Activated naive CD8-positive, alpha-beta T cell treated with anti-CD3 and anti-CD28 coated beads, Interleukin-2, amount 50 U/mL, for 24 hours (primary cell): ENCODE data around the gene SPACA7.

ENCODE experiments used
- ATAC-seq: fragments of 150-1000 bp; cut with Tn5 transposase; one replicate; pipeline ENCODE4 v1.10.0; 2021
- DNase-seq: peaks from one replicate; pipeline ENCODE4 v3.0.0; 2021
- H3K27ac Mint-ChIP-seq: one replicate; pipeline ENCODE4 v1.8.0; 2021; ENCODE audit warnings: mild to moderate bottlenecking, mixed read lengths
- H3K27me3 Mint-ChIP-seq: one replicate; pipeline ENCODE4 v1.8.0; 2021; ENCODE audit warnings: mixed read lengths
- H3K36me3 Mint-ChIP-seq: one replicate; pipeline ENCODE4 v1.8.0; 2021; ENCODE audit warnings: low read depth, mixed read lengths
- H3K4me1 Mint-ChIP-seq: one replicate; pipeline ENCODE4 v1.8.0; 2021; ENCODE audit warnings: mixed read lengths
- H3K4me3 Mint-ChIP-seq: one replicate; pipeline ENCODE4 v1.8.0; 2021; ENCODE audit warnings: mild to moderate bottlenecking, moderate library complexity, mixed read lengths
- H3K9me3 Mint-ChIP-seq: one replicate; pipeline ENCODE4 v1.8.0; 2021; ENCODE audit warnings: mixed read lengths

Gene SPACA7, protein sequence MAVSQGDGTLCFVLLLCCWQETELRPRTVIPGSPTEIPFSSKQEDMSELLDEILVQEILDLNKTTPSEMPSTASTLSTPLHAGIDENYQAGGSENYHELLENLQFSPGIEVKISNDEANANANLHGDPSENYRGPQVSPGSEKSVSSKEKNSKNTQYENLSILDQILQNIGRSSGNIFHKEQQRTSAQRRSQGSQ

DNA sequence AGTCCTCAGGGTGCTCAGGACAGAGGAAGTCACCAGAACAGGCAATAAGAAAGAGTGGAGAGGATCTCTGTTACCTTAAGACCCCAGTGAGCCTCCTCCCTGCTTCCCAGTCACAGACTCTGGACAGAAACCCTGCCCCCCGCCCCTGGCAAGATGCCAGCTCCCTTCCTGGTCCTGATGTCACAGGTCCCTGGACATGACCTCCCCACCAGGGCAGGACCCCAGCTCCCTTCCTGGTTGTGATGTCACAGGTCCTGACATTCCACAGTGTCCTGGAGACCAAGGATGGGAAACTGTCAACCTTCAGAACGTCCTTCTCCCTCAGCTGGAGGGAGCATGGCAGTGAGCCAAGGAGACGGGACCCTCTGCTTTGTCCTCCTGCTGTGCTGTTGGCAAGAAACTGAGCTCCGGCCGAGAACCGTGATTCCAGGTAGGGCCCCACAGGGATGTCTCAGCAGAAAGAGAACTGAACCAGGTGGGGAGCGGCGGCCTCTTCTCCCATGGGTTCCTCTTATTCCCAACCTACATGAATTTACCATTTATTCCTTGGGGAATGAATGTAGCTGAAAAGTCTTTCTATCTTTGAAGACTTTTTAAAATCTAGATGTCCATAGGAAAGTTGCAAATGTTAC is at the start of gene SPACA7:
Gene SPACA7 (plus strand): TSS at position 306 of the 632 bp plus-strand sequence. CDS start 31 bp downstream, at position 337.
- ATAC-seq (no peak), DNase-seq (no peak)
- Mint-ChIP-seq H3K27ac (no peak within 1 kb of the TSS), H3K27me3 (peaks cover 6% of the 10 kb centered on the region), H3K4me3 (no peak within 1 kb of the TSS), H3K9me3 (peaks cover 8% of the 10 kb centered on the region), H3K36me3 (no peaks in the 10 kb centered on the region), H3K4me1 (no peaks in the 10 kb centered on the region)

DNA sequence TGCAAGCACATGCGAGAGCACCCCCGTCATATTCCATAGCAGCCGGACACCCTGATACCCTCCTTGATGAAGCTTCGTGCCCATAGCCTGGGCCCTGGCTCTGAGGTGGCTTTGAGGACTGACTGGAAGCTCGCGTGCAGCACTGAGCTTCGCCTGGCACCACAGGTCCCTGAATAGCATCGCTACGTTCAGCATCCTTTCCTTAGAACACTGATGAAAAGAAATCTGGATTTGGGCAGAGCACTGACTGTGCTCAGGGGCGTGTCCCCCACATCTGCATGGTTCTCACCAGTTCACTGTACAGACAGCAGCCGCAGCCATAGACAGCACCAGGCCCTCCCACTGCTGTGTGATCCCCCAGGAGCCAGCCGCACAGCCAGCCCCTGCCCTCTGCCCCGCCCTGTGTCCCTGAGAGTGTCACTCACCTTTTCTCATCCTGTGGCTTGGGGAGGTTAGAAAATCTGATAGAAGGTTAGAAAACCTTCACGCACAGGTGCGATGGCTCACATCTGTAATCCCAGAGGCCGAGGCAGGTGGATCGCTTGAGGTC is 49.3 kb upstream of the SPACA7 start:
- no peak for ATAC-seq
- Mint-ChIP-seq H3K9me3 (no peaks in the 10 kb centered on the region), H3K4me3 (no peak overlapping the region), H3K36me3 (no peaks in the 10 kb centered on the region), H3K27ac (no peak overlapping the region), H3K27me3 (peaks cover 11% of the 10 kb centered on the region), H3K4me1 (no peaks in the 10 kb centered on the region)
- DNase-seq: no peak

DNA sequence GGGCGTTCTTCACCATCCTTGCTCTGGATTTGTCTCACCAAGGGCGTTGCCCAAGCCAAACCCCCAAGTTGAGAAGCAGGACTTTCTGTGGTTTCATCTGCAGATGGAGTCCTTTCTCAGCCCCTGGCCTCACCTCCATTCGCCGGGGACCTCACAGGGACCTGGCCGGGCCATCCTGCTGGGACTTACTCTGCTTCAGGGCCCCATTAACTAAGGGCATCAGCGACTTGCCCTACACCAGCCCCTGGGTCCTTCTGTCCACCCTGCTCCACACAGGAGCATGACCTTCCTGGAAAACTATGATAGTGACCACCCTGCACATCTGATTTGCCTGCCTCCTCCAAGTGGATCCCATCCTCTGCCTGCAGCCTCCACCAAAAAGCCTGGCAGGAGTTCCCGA is 47.2 kb upstream of the SPACA7 start:
- no peak for DNase-seq
- peaks cover 22% of the 10 kb centered on the region for H3K27me3 Mint-ChIP-seq
- no peak overlapping the region for H3K27ac Mint-ChIP-seq
- no peaks in the 10 kb centered on the region for H3K9me3 Mint-ChIP-seq
- peaks cover 4% of the 10 kb centered on the region for H3K36me3 Mint-ChIP-seq
- no peak overlapping the region for H3K4me3 Mint-ChIP-seq
- no peak for ATAC-seq
- H3K4me1 Mint-ChIP-seq: no peaks in the 10 kb centered on the region

DNA sequence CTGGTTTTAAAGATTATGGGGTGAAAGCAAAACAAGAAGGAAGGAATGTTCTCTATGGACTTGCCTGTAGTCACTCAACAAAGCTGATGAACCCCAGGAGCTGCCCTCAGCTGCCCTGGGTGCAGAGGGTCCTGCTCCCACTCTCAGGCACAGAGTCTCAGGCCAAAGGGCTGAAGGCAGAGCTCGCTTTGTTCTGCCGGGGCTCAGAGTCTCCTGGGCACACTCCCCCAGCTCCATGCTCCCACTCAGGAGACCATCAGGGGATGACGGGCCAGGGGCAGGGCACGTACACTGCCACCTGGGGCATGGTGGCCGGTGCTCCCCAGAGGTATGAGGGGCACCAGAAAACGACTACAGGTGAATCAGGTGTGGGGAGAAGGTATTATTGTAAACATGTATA is 46.8 kb upstream of the SPACA7 start:
- no peak overlapping the region for H3K27ac Mint-ChIP-seq
- H3K4me3 Mint-ChIP-seq: no peak overlapping the region
- H3K4me1 Mint-ChIP-seq: no peaks in the 10 kb centered on the region
- H3K36me3 Mint-ChIP-seq: peaks cover 4% of the 10 kb centered on the region
- peaks cover 22% of the 10 kb centered on the region for H3K27me3 Mint-ChIP-seq
- no peaks in the 10 kb centered on the region for H3K9me3 Mint-ChIP-seq
- ATAC-seq (no peak), DNase-seq (no peak)

DNA sequence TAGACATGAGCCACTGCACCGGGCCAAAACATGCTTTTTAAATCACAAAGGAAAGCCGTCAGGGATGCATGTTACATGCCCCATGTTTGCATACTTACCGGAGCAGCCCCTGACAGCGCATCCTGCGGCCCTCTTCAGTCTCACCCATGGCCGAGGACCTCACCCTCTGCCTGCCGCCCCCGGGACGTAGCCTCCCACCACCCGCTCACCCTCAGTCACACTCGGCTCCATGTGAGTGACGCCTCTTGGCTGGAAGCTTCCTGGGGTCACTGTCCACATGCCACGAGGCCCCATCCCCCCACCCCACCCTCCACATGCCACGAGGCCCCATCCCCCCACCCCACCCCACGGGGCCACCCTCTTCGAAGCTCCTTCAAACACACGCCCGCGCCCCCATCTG is 46.1 kb upstream of the SPACA7 start:
- no peak for DNase-seq
- Mint-ChIP-seq H3K4me3 (no peak overlapping the region), H3K4me1 (no peaks in the 10 kb centered on the region), H3K27me3 (peaks cover 22% of the 10 kb centered on the region), H3K27ac (no peak overlapping the region), H3K9me3 (no peaks in the 10 kb centered on the region), H3K36me3 (peaks cover 4% of the 10 kb centered on the region)
- ATAC-seq: no peak

DNA sequence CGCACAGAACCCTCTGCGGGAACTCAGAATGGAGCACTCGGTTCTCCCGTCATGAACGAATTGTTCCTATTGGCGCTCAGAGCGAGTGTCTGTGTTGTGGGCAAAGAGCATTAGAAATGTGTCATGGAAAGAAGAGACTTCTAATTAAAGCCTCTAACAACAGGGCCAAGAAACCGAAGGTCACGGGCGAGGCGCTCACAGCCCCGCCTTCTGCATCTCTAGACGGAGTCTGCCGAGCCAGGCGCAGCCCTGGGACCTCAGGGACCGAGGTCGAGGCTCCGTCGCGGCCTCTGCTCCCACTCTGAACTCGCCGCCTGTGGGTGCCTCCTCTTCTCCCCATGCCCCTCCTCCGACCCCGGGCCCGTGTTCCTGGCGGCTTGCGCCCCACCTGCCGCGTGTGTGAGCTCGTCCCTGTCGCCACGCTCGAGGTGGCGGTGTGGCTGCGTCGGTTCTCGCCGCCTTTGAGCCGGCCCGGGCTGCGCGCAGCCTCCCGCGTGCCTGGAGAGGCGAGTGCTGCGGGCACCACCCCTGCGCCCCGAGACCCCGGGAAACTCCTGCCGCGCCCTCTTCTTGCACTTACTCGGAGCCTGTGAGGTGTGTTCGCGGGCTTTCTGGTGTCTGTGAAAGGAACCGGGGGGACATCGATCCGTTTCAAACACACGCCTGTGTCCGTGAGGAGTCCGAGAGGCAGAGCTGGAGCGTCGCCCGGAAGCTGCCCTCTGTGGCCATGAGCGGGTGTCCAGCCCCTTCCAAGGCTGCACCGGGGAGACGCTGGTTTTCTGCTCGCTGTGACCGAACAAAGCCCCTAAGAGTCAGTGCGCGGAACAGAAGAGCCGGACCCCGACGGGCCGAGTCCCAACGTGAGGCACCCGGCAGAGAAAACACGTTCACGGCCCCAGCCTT is 45.4 kb upstream of the SPACA7 start:
- H3K4me1 Mint-ChIP-seq: no peaks in the 10 kb centered on the region
- DNase-seq: no peak

DNA sequence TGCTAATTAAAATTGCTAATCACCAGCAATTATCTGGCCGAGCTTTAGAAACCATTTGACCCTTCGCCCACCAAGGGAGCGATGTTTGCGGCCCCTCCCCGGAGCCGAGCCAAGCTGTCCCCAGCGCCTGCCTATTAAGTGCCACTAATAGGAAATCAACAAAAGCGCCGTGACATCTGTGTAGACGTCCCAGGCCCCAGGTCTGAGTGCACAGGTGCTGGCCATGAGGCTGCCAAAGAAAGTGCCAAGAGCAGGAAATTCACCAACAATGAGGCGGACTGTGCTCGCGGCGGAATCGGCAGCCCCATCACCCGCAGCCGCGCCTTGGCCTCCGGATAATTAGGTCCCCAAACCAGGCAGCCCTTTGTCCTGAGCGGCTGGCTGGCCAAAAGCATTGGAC is 44.5 kb upstream of the SPACA7 start:
- no peak for ATAC-seq
- H3K9me3 Mint-ChIP-seq: peaks cover 5% of the 10 kb centered on the region
- H3K27me3 Mint-ChIP-seq: peaks cover 22% of the 10 kb centered on the region
- DNase-seq: no peak
- no peak overlapping the region for H3K4me3 Mint-ChIP-seq
- peaks cover 4% of the 10 kb centered on the region for H3K36me3 Mint-ChIP-seq
- no peak overlapping the region for H3K27ac Mint-ChIP-seq
- H3K4me1 Mint-ChIP-seq: no peaks in the 10 kb centered on the region

More for the DNA sequence above, 45.4 kb upstream of the SPACA7 start:
- Mint-ChIP-seq H3K9me3 (no peaks in the 10 kb centered on the region), H3K27me3 (peaks cover 22% of the 10 kb centered on the region), H3K4me3 (no peak overlapping the region), H3K27ac (no peak overlapping the region), H3K36me3 (peaks cover 4% of the 10 kb centered on the region)
- ATAC-seq: no peak

DNA sequence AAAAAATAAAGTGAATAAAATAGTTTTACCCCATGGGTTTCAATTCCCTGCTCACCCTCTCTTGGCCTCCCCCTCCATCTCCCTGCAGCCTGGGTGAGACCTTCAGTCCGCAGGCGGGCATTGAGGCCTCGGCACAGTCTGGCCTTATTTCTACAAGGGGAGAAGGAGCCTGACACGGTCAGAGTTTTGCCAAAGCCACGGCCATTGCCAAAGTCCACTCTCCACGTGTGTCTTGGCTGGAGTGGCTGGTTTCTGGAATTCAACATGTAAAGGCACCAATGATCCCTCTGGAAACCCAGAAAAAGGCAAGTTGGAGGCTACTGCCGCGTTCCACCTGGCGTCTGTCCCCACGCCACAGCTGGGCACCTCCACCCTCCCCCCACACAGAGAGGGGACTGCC is 43.4 kb upstream of the SPACA7 start:
- Mint-ChIP-seq H3K4me3 (no peak overlapping the region), H3K36me3 (peaks cover 4% of the 10 kb centered on the region), H3K27ac (no peak overlapping the region), H3K4me1 (no peaks in the 10 kb centered on the region), H3K27me3 (peaks cover 24% of the 10 kb centered on the region), H3K9me3 (peaks cover 15% of the 10 kb centered on the region)
- ATAC-seq (no peak), DNase-seq (no peak)

DNA sequence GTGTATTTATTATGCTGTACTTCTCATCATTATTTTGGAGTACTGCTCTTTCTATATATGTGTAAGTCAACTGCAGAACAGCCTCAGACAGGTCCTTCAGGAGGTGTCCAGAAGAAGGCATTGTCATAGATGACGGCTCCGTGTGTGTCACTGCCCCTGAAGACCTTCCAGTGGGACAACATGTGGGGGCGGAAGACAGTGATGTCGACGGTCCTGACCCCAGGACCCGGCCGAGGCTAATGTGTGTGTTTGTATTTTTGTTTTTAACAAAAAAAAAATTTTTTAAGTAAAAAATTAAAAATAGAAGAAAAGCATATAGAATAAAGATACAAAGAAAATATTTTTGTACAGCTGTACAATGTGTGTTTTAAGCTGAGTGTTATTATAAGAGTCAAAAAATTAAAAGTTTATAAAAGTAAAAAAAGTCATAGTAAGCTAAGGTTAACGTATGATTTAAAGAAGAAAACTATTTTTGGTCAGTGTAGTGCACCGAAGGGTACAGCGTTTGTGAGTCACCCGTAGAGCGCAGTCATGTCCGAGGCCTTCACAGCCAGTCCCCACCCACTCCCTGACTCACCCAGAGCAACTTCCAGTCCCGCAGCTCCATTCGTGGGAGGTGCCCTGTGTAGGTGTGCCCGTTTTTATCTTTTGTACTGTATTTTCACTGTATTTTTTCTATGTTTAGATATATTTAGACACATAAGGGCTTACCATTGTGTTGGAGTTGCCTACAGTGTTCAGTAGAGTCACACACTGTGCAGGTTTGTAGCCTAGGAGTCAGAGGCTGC is 42.2 kb upstream of the SPACA7 start:
- Mint-ChIP-seq H3K27ac (no peak overlapping the region), H3K4me3 (no peak overlapping the region), H3K27me3 (peaks cover 24% of the 10 kb centered on the region), H3K4me1 (no peaks in the 10 kb centered on the region), H3K36me3 (peaks cover 4% of the 10 kb centered on the region), H3K9me3 (peaks cover 15% of the 10 kb centered on the region)
- no peak for ATAC-seq
- DNase-seq: no peak

DNA sequence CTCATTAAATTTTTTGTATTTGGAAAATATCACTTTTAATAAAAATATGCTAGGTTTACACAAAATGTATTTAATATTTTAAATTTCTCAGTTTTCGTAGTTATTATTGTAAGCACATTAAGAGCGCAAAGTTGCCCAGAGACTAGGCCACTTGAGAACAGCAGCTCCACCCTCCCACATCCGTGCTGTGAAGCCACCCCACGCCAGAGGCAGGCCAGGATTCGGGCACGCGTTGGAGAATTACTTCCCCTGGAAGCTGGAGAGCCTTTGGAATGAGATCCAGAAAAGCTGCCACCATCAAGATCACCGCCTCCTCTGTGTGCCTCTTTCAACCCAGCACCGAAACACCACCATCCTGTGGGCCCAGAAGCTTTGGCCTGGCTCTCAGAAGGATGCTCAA is 41.0 kb upstream of the SPACA7 start:
- no peak for ATAC-seq
- Mint-ChIP-seq H3K27me3 (peaks cover 24% of the 10 kb centered on the region), H3K9me3 (peaks cover 15% of the 10 kb centered on the region), H3K36me3 (peaks cover 4% of the 10 kb centered on the region), H3K4me3 (no peak overlapping the region), H3K4me1 (no peaks in the 10 kb centered on the region), H3K27ac (no peak overlapping the region)
- DNase-seq: no peak

DNA sequence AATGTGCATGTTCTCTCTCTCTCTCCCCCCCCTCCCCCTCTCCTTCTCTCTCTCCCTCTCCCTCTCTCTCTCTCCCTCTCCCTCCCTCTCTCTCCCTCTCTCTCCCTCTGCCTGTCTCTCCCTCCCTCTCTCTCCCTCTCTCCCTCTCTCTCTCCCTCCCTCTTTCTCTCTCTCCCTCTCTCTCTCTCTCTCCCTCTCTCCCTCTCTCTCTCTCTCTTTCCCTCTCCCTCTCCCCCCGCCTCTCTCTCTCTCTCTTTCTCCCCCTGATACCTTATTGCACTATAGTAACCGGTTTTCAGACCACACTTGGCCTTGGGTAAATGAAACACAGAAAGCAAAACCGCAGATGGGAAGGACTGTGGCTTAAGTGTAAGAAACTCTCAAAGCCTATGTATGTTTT is 34.7 kb upstream of the SPACA7 start:
- no peak for DNase-seq
- peaks cover 13% of the 10 kb centered on the region for H3K9me3 Mint-ChIP-seq
- H3K4me1 Mint-ChIP-seq: no peaks in the 10 kb centered on the region
- no peak for ATAC-seq
- no peak overlapping the region for H3K27ac Mint-ChIP-seq
- H3K27me3 Mint-ChIP-seq: peaks cover 8% of the 10 kb centered on the region
- no peaks in the 10 kb centered on the region for H3K36me3 Mint-ChIP-seq
- H3K4me3 Mint-ChIP-seq: no peak overlapping the region

DNA sequence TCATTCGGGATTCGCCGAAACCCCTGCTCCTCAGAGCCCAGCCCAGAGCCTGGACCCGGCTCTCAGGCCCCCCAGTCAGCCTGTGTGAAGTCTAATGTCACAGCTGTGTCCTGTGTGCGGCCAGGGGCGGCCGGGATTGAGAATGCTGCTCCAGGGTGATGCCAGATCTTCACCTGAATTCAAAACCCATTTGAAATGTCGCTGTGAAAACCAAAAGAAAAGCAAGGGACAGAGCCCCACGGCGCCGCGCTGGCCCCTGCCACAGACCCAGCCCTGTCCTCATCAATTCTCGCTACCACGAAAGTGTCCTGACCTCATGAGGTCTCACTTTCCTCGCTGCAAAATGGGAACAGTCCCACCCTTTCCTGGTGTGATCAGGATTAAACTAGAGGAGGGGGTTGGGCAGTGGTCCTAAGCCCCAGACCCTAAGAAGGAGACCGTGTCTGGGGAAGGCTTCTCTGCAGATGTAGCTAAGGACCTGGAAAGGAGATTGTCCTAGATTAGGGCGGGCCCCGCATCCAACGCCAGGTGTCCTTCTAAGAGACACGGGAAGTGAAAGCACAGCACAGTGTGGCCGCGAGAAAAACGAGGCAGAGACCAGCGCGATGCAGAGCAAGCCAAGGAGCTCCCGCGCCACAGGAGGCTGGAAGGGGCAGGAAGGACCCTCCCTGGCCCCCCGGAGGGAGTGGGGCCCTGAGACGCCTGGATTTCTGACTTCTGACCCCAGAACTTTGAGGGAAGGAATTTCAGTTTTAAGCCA is 34.0 kb upstream of the SPACA7 start:
- Mint-ChIP-seq H3K4me3 (no peak overlapping the region), H3K27ac (no peak overlapping the region)
- no peak for ATAC-seq

DNA sequence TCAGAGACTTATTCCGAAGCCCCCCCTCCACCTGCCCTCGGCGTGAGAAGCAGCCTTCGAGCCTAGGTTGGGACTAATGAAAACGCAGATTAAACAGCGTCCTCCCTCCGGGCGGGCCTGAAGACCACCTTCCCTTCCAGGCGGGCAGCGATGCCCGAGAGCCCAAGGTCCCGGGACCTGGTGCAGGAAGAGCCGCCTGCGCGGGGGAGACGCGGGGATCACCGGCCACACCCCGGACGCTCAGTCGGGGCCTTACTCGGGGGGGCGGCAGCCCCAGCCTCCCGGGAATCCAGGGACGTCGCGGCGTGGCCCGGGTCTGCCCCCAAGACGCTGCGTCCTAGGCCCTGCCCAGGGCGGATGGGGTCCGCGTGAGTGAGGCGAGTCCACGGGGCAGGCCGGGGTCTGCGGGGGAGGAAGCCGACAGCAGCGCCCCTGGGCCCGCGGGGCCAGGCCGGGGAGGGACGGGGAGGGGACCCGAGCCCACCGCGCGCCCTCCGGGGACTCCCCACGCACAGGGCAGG is 33.3 kb upstream of the SPACA7 start:
- Mint-ChIP-seq H3K4me1 (no peaks in the 10 kb centered on the region), H3K27ac (no peak overlapping the region), H3K27me3 (peaks cover 17% of the 10 kb centered on the region), H3K4me3 (no peak overlapping the region), H3K36me3 (no peaks in the 10 kb centered on the region), H3K9me3 (no peaks in the 10 kb centered on the region)
- ATAC-seq: no peak
- DNase-seq: no peak

More for the DNA sequence above, 34.0 kb upstream of the SPACA7 start:
- H3K4me1 Mint-ChIP-seq: no peaks in the 10 kb centered on the region
- peaks cover 6% of the 10 kb centered on the region for H3K9me3 Mint-ChIP-seq
- no peak for DNase-seq
- peaks cover 14% of the 10 kb centered on the region for H3K27me3 Mint-ChIP-seq
- no peaks in the 10 kb centered on the region for H3K36me3 Mint-ChIP-seq
